C4-2B (cell line): ENCODE data around the gene MYPN.
A peak's percentile ranks its signal among the peaks of the same experiment; 100 is the strongest.
"Not testable (repeated sequence)": the region's sequence is repeated elsewhere in the genome, so short reads cannot be mapped to it uniquely, and the experiment has no call there.

Source experiments
- H3K27ac ChIP-seq: fragments of 450-650 bp; 2 replicates; pipeline ENCODE4 v1.5.1; 2017
- ZFX ChIP-seq: fragments of 450-650 bp; IDR thresholded peaks from 2 replicates; pipeline ENCODE4 v1.6.1; 2017
- TF ChIP-seq, protein P1 (sequence below): fragments of 450-650 bp; conservative IDR thresholded peaks from 2 replicates; pipeline ENCODE4 v1.5.1; 2017; ENCODE audit warnings: mild to moderate bottlenecking

The MYPN gene

DNA sequence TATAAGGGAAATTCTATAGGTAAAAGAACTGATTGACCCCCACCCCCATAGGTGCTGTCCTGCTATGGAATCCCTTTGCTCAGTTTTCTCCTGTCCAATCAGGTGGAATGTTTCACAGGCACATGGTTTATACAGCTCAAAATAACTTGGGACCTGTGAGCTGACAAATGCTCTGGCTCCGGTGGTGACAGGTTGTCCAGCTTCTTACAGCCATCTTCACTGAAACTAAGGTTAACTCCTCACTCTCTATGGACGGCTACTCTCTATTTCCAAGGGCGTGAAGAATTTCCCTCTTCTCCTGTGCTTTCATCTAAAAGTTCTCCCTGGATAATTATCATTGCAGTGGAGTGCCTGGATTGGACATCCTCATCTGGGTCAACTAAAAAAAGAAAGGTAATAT, at the start of gene MYPN:
Gene MYPN, plus strand, starts transcription at position 158 of the 400 bp plus-strand sequence. CDS start 11,951 bp downstream, outside the sequence.
- no peak within 1 kb of the TSS for H3K27ac ChIP-seq
- TF ChIP-seq, protein P1, sequence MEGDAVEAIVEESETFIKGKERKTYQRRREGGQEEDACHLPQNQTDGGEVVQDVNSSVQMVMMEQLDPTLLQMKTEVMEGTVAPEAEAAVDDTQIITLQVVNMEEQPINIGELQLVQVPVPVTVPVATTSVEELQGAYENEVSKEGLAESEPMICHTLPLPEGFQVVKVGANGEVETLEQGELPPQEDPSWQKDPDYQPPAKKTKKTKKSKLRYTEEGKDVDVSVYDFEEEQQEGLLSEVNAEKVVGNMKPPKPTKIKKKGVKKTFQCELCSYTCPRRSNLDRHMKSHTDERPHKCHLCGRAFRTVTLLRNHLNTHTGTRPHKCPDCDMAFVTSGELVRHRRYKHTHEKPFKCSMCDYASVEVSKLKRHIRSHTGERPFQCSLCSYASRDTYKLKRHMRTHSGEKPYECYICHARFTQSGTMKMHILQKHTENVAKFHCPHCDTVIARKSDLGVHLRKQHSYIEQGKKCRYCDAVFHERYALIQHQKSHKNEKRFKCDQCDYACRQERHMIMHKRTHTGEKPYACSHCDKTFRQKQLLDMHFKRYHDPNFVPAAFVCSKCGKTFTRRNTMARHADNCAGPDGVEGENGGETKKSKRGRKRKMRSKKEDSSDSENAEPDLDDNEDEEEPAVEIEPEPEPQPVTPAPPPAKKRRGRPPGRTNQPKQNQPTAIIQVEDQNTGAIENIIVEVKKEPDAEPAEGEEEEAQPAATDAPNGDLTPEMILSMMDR: no peak
- no peak for TF ChIP-seq ZFX

GRCh38 chr10:68067029-68067428, 42.3 kb upstream of the MYPN start:
- TF ChIP-seq ZFX: no peak
- no peak overlapping the region for H3K27ac ChIP-seq

DNA sequence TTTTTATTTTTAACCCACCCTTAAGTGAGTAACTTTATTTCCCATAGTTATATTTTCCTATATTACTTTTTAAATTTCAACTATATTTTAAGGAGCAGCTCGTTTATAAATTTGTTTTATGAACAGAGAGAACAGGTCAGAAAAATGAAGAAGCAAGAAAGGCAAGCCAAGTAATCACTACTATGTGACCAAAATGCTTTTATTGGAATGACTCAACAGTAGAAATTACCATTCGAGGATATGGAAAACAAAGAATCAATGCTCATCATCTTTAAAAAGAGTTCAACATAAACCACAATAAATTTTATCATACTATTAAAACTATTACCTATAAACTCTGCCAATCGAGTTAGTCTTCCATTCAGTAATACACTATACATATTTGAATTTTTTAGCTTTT, 41.8 kb upstream of the MYPN start:
- TF ChIP-seq ZFX: no peak
- TF ChIP-seq, protein P1: no peak
- H3K27ac ChIP-seq: no peak overlapping the region

DNA sequence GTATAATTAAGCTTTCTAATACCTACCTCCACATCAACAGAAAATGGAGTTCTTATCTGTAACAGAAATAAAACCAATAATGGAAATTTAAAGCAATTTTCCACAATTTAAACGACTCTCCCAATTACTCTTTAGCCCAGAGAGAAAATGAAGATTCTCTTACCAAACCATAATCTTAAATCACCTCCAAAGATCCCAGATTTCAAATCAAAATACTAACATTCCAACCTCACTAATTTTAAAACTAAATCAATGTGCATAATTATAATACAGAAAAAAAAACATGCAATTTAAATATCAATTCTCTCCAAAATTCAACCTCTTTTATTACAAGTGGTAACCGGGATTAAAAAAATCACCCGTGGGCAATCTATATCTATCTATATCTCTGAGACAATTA, 35.7 kb upstream of the MYPN start:
- TF ChIP-seq, protein P1: no peak
- TF ChIP-seq ZFX: no peak
- no peak overlapping the region for H3K27ac ChIP-seq

DNA sequence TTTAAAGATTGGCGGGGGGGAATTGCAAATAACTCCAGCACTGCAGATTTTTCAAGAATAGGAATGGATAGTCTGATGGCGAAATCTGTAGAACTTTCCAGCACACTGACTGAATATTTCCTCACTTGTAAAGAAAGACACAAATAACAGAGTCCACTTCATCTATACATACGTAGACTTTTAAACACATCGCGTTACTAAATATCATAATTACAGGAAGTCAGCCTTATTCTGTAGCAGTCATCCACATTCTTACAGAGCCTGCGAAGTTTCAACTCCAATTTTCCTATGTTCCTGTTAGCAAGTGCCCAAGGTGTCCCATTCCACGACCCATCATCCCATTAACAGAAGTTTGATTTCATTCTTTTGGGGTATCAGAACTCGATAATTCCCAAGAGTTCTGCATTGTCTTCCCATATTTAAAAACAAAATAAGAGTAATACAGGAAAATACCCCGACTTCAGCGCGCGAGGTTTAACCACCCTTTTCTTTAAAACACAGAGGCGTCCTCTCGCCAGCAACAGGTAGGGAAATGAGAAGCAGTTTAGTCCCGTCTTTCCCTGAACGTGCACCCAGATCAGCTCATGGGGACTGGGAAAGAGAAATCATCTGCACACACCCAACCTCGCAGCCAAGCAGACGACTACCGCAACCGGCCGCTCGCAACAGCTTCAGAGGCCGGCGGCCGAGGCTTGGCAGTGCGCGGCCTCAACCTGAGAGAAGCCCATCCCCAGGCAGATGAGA, 35.1 kb upstream of the MYPN start:
- no peak for TF ChIP-seq ZFX
- TF ChIP-seq, protein P1: no peak
- peak overlapping the region; percentile 91 for H3K27ac ChIP-seq

DNA sequence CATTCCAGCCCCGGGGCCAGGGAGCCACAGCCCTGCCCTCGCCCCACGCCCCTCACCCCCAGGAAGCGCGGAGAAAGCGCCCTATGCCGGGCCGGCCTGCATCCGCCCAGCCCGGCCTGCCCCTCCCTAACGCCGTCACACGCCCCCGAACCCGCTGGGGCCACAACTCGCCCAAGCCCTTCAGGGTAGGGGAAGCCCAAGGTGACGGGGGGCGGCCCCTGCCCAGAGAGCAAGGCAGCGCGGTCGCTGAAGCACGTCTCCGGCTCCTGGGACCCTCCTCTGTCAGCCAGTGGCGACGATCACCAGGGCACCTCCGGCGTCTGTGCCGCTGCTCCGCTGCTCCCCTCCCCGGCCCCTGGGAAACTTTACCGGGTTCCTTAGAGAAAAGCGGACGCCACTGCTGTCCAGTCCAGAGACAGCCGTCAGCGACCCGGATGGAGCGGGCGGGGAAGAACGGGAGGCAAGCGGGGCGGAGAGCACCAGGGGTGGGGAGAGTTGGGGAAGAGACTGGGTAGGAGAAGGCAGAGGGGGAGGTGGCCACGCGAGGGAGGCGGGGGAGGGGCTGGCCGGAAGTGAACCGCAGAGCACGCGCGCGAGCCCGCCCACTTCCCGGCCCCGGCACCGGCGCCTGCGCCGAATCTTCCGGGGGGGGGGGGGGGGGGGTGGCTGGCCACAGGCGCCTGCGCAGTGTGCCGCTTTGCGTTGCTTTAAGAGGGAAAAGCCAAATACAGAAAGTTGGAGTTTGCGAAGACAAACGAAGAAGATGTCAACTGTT, 34.3 kb upstream of the MYPN start, which contains the start of gene HERC4:
Gene HERC4, minus strand, starts transcription at position 509 of the 775 bp plus-strand sequence. CDS start 2,175 bp downstream, outside the sequence.
- TF ChIP-seq, protein P1: no peak
- TF ChIP-seq ZFX: peak; percentile 77
- H3K27ac ChIP-seq: peak within 1 kb of the TSS; percentile 91

GRCh38 chr10:68075550-68076004, 33.7 kb upstream of the MYPN start:
- TF ChIP-seq, protein P1: no peak
- no peak for TF ChIP-seq ZFX
- H3K27ac ChIP-seq: peak overlapping the region; percentile 91

GRCh38 chr10:68076081-68076480, 33.2 kb upstream of the MYPN start:
- H3K27ac ChIP-seq: not testable (repeated sequence)
